Ureter (tissue), 1 donor: ENCODE data around the gene TIMP1. TPM values are rescaled to one million over a fixed set of nuclear protein-coding genes. Genes with fewer than 3 reads are reported as not detected.

Experiments
- DNase-seq: peaks from one replicate; pipeline ENCODE4 v3.0.0-alpha.2; 2020; ENCODE audit warnings: low spot score
- total RNA-seq: library from RNA; stranded (reverse); gene quantifications from one replicate; pipeline ENCODE4 v1.2.4, GENCODE V29; 2023
- donor health status: DM: yes; HTN: yes; CAD: no.

The TIMP1 gene
- total RNA-seq, 1 donor from 2014 or later: 279 TPM

DNA sequence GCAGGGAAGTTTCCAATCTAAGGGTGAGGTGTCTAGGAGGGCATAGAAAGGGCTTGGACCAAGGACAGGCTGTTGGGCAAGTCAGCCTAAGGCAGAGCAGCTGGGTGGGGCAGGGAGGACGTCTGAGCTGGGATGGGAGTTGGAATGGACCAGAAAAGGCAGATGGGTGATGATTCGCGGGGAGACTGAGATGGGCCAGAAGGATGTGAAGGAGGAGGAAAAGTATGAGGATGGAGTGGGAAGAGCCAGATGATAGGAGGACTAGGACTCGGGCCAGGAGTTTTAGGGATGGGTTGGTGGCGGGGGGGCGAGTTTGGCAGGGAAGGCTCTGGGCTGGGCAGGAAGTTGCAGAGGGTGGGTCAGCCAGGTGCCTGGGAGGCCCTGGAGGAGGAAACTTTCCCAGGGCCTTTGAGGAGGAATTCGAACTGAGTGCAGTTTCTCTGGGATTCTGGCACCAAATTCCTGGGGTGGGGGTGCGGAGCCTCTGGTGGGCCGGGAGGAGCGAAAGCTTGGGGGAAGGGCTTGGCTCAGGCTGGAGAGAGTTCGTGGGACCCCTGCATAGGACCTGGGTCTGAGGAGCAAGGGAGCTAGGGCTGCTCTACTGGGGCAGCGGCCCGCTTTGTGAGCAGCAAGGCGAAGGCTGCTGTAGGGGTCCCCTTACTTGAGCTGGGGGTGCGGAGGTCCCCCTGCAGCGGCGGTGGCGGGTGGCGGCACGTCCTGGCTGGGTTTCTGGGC lies 8.7 kb upstream of the TIMP1 start:
- peak; percentile 64 for DNase-seq

DNA sequence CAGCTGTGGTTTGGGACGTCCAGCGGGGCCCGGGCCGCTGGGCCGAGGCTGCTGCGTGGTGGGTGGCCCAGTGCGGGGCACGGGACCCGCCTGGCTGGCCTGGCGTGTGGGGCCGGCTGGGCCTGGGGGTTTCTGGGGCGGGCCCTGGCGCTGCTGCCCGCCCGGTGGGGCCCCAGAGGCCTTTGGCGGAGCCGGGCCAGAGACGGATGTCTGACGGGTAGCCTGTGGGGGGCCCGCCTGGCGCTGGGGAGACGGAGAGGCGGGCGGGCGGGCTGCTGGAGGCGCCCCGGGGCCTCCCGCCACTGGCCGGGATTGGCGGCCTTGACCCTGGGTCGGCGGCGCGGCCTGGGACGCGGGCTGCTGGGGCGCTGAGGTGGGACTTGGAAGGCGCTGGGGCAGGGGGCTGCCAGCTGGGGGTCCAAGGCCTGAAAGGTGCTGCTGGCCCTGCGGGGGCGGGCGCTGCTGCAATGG lies 8.1 kb upstream of the TIMP1 start:
- no peak for DNase-seq

- DNase-seq: no peak
Observed at GRCh38 chrX:47574547-47575301, 7.5 kb upstream of the TIMP1 start.

DNA sequence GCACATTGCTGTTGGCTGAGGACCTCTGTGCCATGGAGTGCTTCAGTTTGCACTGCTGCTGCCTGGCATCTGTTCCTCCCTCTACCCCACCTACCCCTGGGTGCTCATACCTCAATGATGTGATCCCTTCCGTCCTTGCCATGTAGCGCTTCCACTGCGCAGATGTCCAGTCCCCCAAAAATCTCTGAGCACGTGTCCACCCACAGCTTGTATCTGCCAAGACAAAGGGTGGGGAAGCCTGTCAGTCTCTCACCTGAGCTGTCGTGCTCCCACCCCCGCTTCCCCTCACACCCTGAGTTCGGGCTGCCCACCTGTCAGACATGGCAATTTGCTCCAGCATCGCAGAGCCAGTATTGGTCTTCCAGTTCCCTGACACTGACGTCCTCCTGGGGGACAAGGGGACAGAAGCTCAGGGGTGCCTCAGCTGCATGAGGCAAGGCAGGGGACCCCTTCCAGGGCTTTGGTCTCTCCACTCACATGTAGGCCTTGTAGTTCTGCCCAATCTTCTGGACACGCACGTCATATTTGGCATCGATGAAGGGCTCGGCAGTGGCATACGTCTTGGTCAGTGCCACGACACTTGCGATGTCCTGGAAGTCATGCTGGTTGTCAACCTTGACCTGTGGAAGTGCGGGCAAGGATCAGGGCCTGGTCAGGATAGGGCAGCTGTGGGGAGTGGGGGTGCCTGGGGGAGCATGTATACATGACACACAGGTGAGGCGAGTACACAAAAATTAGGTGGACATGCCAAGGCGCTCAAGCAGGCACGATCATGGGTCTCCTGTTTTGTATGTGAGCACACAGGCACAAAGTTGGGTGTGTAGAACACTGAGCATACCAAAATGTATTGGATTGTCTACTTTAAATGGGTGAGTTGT lies 6.0 kb upstream of the TIMP1 start:
- no peak for DNase-seq

DNA sequence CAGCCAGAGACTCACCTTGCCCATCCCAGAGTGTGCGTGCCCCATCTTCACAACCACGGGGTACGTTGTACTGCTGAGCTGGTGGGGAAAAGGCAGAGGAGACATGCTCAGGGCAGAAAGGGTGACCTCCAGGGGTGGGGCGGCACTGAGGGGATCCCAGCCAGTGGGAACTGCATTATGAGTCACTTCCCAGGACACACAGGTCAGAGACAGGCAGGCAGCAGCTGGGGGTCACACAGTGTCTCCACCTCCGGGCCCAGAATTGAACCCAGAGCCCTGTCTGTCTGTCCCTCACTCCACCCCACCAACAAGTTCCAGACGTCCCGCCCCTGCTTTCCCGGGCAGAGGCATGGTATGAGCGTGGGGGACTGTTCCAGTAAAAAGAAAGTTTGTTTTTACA lies 4.8 kb upstream of the TIMP1 start:
- DNase-seq: no peak

DNA sequence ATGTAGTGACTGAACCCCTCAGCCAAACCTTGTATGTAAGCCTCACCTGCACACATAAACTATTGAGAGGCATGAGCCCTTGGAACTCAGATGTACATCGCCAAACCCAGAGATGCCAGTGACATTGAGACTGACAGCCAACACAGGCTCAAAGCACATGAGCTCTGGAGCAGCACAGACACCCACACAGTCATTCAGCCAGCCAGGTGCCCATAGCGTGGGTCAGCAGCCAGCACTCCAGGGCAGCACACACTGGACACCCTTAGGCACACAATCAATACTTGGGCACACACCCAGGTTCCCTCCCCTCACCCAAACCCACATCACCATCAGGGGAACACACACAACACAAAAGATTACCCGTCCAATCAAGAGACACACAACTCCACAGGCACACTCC lies 4.3 kb upstream of the TIMP1 start:
- peak; percentile 14 for DNase-seq

GRCh38 chrX:47578692-47579091 lies 3.5 kb upstream of the TIMP1 start:
- no peak for DNase-seq

GRCh38 chrX:47579537-47579936 lies 2.7 kb upstream of the TIMP1 start:
- DNase-seq: no peak

DNA sequence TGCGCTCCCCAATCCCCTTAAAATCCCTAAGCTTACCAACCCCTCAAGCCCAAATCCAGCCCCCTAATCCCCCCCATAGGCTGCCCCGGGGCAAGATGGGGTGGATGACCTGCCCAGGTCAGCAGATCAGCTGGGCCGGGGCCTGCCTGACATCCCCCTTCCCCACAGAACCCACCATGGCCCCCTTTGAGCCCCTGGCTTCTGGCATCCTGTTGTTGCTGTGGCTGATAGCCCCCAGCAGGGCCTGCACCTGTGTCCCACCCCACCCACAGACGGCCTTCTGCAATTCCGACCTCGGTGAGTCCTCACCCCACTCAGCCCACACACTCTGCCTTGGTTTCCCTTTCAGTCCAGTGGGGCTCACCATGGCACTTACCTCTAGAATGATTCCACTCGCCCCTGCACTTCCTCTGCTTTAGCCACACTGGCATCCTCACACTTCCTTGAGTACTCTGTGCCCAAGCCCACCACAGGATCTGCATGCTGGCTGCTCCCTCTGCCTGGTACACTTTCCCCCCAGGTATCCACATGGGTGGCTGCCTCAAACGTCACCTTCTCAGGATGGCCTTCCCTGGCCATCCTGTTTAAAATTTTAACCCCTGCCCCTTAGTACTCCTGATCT lies 1.1 kb downstream of the TIMP1 start:
- DNase-seq: no peak

DNA sequence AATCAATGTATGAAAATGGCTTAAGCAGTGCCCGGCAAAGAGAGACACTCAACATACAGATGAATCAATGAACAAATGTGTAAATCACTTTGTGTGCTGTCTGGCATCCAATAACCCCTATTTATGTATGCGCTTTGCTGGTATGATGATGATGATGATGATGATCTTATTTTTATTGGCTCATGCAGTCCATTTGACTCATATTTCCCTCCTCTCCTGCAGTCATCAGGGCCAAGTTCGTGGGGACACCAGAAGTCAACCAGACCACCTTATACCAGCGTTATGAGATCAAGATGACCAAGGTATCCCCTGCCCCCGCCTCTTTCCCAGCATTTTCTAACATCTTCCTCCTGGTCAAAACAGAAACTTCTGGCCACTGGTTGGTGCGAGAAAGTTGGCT lies 2.5 kb downstream of the TIMP1 start:
- DNase-seq: no peak

DNA sequence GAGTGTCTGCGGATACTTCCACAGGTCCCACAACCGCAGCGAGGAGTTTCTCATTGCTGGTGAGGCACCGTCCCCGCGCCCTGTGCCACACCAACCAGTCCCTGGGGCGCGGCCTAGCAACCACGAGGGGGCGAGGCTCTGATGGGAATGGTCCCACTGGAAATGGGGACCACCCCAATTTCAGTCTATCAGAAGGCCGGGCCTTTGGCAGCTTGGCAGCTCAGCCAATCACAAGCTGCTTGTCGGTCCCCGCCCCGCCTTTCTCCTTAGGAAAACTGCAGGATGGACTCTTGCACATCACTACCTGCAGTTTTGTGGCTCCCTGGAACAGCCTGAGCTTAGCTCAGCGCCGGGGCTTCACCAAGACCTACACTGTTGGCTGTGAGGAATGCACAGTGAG lies 3.0 kb downstream of the TIMP1 start:
- no peak for DNase-seq

- DNase-seq: no peak
Observed at GRCh38 chrX:47586043-47586787, 4.0 kb downstream of the TIMP1 start.

DNA sequence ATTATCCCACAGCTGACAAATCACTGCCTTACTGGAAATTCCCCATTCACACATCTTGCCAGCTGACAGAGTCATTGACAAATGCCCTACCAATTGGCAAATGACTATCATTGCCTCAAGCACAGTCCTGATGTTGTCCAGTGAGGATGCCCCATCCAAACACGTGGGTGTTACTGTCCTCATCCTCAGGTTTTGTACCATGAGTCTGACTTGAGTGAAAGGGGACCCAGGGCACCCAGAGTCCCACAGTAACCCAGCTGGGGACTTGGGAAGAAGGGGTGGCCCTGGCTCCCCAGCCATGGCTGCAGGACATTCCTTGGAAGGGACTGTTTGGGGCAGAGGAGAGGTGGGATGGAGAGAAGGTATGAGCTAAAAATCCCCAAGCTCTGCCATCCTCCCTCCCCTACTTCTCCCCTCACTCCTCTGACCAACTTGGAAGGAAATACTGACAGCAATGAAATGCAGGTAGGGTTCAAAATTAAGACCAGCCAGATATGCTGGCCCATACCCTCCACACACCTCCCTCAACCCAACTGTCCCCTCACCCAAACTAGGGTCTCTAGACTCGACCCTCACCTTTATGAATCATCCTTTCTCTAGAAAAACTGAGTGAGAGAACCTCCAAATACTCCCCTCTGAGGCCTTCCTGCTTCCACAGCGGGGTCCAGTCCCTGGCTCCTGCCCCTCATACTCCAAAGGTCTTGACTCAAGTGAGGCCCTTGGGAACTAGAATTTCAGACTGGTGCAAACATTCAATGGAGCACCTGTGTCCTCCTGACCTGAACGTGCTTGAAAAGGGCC lies 5.1 kb downstream of the TIMP1 start:
- no peak for DNase-seq

DNA sequence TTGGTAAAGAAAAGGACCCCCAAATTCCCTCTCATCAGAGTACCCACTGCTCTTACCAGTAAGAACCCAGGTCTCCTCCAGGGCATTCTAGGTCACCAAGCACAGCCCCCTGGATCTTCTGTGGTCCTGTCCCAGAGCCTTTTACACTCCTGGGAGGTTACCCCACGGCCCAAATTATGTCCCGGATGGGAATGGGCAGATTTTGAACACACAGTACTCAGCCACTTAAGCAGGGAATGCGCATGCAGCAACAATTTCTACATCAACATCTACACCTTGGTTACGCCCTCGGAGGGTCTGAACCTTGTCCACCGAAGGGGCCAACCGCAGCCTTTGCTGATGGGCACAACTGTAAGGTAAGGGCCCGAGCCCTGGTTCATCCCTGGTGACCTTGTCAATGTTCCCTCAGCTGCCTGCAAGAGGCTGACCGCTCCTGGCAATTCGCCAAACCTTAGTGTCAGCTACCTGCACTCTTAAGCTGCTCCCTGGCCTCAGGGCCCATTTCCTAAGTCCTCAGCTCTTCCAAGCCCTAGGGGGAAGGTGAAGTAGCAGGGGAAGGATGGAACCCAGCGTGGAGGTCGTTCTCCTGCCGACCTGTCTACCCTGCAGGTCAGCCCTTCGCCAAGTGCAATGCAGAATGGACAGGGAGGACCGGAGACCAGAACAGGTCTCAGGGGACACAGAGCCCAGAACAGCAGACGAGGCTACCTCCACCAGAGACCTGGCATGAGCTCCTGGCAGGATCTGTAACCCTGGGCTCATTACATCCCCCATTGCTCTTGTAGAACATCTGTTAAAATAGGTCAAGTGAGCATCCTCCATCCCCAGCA lies 5.9 kb downstream of the TIMP1 start:
- no peak for DNase-seq

DNA sequence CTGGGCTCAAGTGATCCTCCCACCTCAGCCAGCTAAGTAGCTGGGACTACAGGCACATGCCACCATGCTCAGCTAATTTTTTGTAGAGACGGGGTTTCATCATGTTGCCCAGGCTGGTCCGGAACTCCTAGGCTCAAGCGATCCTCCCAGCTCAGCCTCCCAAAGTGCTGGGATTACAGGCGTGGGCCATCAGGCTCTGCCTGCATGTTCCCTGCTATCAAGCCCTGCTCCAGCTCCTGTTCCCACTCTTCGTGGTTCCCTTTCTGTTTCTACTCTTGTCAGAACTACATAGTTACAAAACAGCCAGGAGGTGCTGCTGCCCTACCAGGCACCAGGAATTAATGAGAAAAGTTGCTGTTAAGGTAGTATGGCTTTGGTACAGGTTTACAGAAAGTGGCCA lies 8.7 kb downstream of the TIMP1 start:
- no peak for DNase-seq

DNA sequence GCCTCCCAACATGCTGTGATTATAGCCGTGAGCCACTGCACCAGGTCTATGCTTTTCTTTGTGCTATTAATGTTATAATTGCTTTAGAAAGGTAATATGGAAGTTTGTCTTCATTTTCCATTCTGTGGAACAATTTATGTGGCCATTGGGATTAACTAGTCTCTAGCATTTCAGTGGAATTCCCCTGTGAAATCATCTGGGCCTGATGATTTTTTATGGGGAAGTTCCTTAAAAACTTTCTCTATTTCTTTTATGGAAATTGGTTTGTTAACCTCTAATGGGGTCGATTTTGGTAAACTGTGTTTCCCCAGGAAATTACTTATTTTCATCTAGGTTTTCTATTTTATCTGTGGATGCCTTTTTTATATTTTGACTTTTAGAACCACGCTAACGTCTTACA lies 11.3 kb downstream of the TIMP1 start:
- no peak for DNase-seq

- no peak for DNase-seq
Observed at GRCh38 chrX:47595716-47596251, 13.5 kb downstream of the TIMP1 start.

DNA sequence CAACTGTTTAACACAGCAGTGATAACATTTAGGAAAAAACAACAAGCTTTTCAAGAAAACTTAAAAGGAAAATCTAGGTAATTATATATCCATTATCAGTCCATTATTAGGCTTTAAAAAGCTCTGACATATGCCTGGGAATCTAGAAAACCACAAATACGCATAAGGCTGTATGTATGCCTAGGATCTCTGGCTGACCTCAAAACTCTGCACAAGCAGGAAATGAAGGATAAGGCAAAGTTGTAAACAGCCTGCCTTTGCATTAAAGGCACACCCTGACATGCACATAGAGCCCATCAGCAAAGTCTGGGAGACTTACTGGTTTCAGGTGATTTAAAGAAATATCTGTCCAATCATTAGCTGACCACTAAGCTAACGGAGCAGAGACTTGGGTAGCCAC lies 14.0 kb downstream of the TIMP1 start:
- no peak for DNase-seq

GRCh38 chrX:47597222-47597621 lies 15.0 kb downstream of the TIMP1 start:
- DNase-seq: no peak
